KMS-11 (cell line): Measurements from ENCODE around the gene PTGER3.

Source experiments
- H2AFZ ChIP-seq: fragments of 200-600 bp; sonication (generic); 2 replicates; pipeline ENCODE4 v1.6.1; 2016; ENCODE audit warnings: antibody characterized with exemption, mixed run types, low read depth
- H3K27ac ChIP-seq: fragments of 200-600 bp; sonication (generic); 2 replicates; pipeline ENCODE4 v1.6.1; 2016; ENCODE audit warnings: mild to moderate bottlenecking, mixed run types
- H3K27me3 ChIP-seq: fragments of 200-600 bp; sonication (generic); 2 replicates; pipeline ENCODE4 v1.6.1; 2017; ENCODE audit warnings: mild to moderate bottlenecking, low read depth, mixed run types, moderate library complexity; ENCODE audit not compliant: insufficient read depth
- H3K36me3 ChIP-seq: fragments of 200-600 bp; sonication (generic); 2 replicates; pipeline ENCODE4 v1.6.1; 2017; ENCODE audit warnings: mild to moderate bottlenecking, mixed run types; ENCODE audit not compliant: insufficient read depth
- H3K4me1 ChIP-seq: fragments of 200-600 bp; sonication (generic); 2 replicates; pipeline ENCODE4 v1.6.1; 2016; ENCODE audit warnings: mild to moderate bottlenecking, low read depth, mixed run types; ENCODE audit not compliant: poor library complexity, severe bottlenecking
- H3K4me2 ChIP-seq: fragments of 200-600 bp; sonication (generic); 2 replicates; pipeline ENCODE4 v1.7.0; 2016; ENCODE audit warnings: mild to moderate bottlenecking, mixed run types
- H3K4me3 ChIP-seq: fragments of 200-600 bp; sonication (generic); IDR thresholded peaks from 2 replicates; pipeline ENCODE4 v1.6.1; 2017; ENCODE audit warnings: low read depth, low read length, mixed read lengths; ENCODE audit not compliant: insufficient read depth
- H3K79me2 ChIP-seq: fragments of 200-600 bp; sonication (generic); 2 replicates; pipeline ENCODE4 v1.6.1; 2016; ENCODE audit warnings: low read depth, mixed run types; ENCODE audit not compliant: insufficient read depth
- H3K9ac ChIP-seq: fragments of 200-600 bp; sonication (generic); 2 replicates; pipeline ENCODE4 v1.6.1; 2016; ENCODE audit warnings: mild to moderate bottlenecking, mixed run types
- H4K20me1 ChIP-seq: fragments of 200-600 bp; sonication (generic); 2 replicates; pipeline ENCODE4 v1.6.1; 2016; ENCODE audit warnings: mild to moderate bottlenecking, mixed run types; ENCODE audit not compliant: insufficient read depth
- CTCF ChIP-seq: fragments of 200-600 bp; sonication (generic); conservative IDR thresholded peaks from 2 replicates; pipeline ENCODE4 v1.6.1; 2017; ENCODE audit warnings: low read depth, mild to moderate bottlenecking, antibody characterized with exemption, low read length, moderate library complexity, mixed read lengths

The PTGER3 gene

GRCh38 chr1:71047635-71048607, at the start of gene PTGER3:
Gene PTGER3 (minus strand): TSS chr1:71047816. CDS start chr1:71047577, 239 bp downstream.
- no peaks in the 10 kb centered on the region for H3K27me3 ChIP-seq
- no peak within 1 kb of the TSS for H3K9ac ChIP-seq
- H2AFZ ChIP-seq: no peak within 1 kb of the TSS
- no peak within 1 kb of the TSS for H3K4me2 ChIP-seq
- H3K4me3 ChIP-seq: no peak within 1 kb of the TSS
- peaks cover 4% of the 10 kb centered on the region for H3K4me1 ChIP-seq
- H3K79me2 ChIP-seq: no peaks in the 10 kb centered on the region
- H3K27ac ChIP-seq: no peak within 1 kb of the TSS
- H4K20me1 ChIP-seq: no peaks in the 10 kb centered on the region
- TF ChIP-seq CTCF: no peak
- H3K36me3 ChIP-seq: no peaks in the 10 kb centered on the region

GRCh38 chr1:71094913-71095312, 47.3 kb upstream of the PTGER3 start:
- Histone ChIP-seq H3K4me3 (no peak overlapping the region), H3K4me2 (no peak overlapping the region), H3K36me3 (no peaks in the 10 kb centered on the region), H3K9ac (no peak overlapping the region), H2AFZ (no peak overlapping the region), H4K20me1 (no peaks in the 10 kb centered on the region), H3K27ac (no peak overlapping the region), H3K79me2 (no peaks in the 10 kb centered on the region), H3K27me3 (no peaks in the 10 kb centered on the region), H3K4me1 (no peaks in the 10 kb centered on the region)
- TF ChIP-seq CTCF: no peak

- no peak for TF ChIP-seq CTCF
- H3K27ac ChIP-seq: no peak overlapping the region
Observed at GRCh38 chr1:71093938-71094337, 46.3 kb upstream of the PTGER3 start.

GRCh38 chr1:71089536-71090270, 42.1 kb upstream of the PTGER3 start:
- Histone ChIP-seq H4K20me1 (no peaks in the 10 kb centered on the region), H3K9ac (no peak overlapping the region), H3K36me3 (no peaks in the 10 kb centered on the region), H3K4me1 (no peaks in the 10 kb centered on the region), H3K79me2 (no peaks in the 10 kb centered on the region), H2AFZ (no peak overlapping the region), H3K4me2 (no peak overlapping the region), H3K27ac (no peak overlapping the region), H3K27me3 (no peaks in the 10 kb centered on the region), H3K4me3 (no peak overlapping the region)
- no peak for TF ChIP-seq CTCF

More at GRCh38 chr1:71093938-71094337, 46.3 kb upstream of the PTGER3 start:
- H3K4me1 ChIP-seq: no peaks in the 10 kb centered on the region
- H3K27me3 ChIP-seq: no peaks in the 10 kb centered on the region
- no peaks in the 10 kb centered on the region for H3K79me2 ChIP-seq
- no peak overlapping the region for H3K4me2 ChIP-seq
- no peaks in the 10 kb centered on the region for H3K36me3 ChIP-seq
- no peak overlapping the region for H3K4me3 ChIP-seq
- H3K9ac ChIP-seq: no peak overlapping the region
- H2AFZ ChIP-seq: no peak overlapping the region
- no peaks in the 10 kb centered on the region for H4K20me1 ChIP-seq
